OCI-LY1 (cell line): Measurements from ENCODE around the gene DPP3.

ENCODE experiments used
- H2AFZ ChIP-seq: fragments of 200-600 bp; sonication (generic), shearing (Covaris generic); 2 replicates; pipeline ENCODE4 v1.6.0; 2014; ENCODE audit warnings: antibody characterized with exemption, mild to moderate bottlenecking, low read length
- H3F3A ChIP-seq: fragments of 200-600 bp; sonication (generic), shearing (Covaris generic); 2 replicates; pipeline ENCODE4 v1.6.0; 2014; ENCODE audit warnings: mild to moderate bottlenecking, antibody characterized with exemption, low read length, moderate library complexity; ENCODE audit not compliant: insufficient read depth
- H3K27ac ChIP-seq: fragments of 200-600 bp; sonication (generic); 2 replicates; pipeline ENCODE4 v1.5.1; 2014; ENCODE audit warnings: low read length, mixed run types, mild to moderate bottlenecking, low read depth; ENCODE audit not compliant: poor library complexity, severe bottlenecking
- H3K27me3 ChIP-seq: fragments of 200-600 bp; sonication (generic); 2 replicates; pipeline ENCODE4 v1.6.0; 2014; ENCODE audit warnings: antibody characterized with exemption, mild to moderate bottlenecking, low read length, moderate library complexity; ENCODE audit not compliant: insufficient read depth
- H3K36me3 ChIP-seq: fragments of 200-600 bp; sonication (generic); 2 replicates; pipeline ENCODE4 v1.6.1; 2014; ENCODE audit warnings: mild to moderate bottlenecking, antibody characterized with exemption, low read length, moderate library complexity, mixed read lengths; ENCODE audit not compliant: insufficient read depth
- H3K4me1 ChIP-seq: fragments of 200-600 bp; sonication (generic); 2 replicates; pipeline ENCODE4 v1.5.1; 2014; ENCODE audit warnings: mild to moderate bottlenecking, low read length, moderate library complexity; ENCODE audit not compliant: insufficient read depth, severe bottlenecking
- H3K4me2 ChIP-seq: fragments of 200-600 bp; sonication (generic), shearing (Covaris generic); 2 replicates; pipeline ENCODE4 v1.6.1; 2014; ENCODE audit warnings: low read length
- H3K4me3 ChIP-seq: fragments of 200-600 bp; sonication (generic); 2 replicates; pipeline ENCODE4 v1.5.1; 2014; ENCODE audit warnings: low read length, low read depth, mild to moderate bottlenecking, mixed read lengths; ENCODE audit not compliant: poor library complexity, severe bottlenecking
- H3K79me2 ChIP-seq: fragments of 200-600 bp; shearing (Covaris generic); 2 replicates; pipeline ENCODE4 v1.6.1; 2016; ENCODE audit warnings: mixed run types, low read length, mixed read lengths; ENCODE audit not compliant: insufficient read depth
- H3K9ac ChIP-seq: fragments of 200-600 bp; sonication (generic), shearing (Covaris generic); 2 replicates; pipeline ENCODE4 v1.6.1; 2014; ENCODE audit warnings: mild to moderate bottlenecking, low read length, mixed read lengths
- H3K9me2 ChIP-seq: fragments of 200-600 bp; sonication (generic), shearing (Covaris generic); 2 replicates; pipeline ENCODE4 v1.6.1; 2014; ENCODE audit warnings: low read depth, mild to moderate bottlenecking, low read length, mixed read lengths
- H3K9me3 ChIP-seq: fragments of 200-600 bp; shearing (Covaris generic); 2 replicates; pipeline ENCODE4 v1.6.1; 2014; ENCODE audit warnings: low read length, mixed read lengths
- H4K20me1 ChIP-seq: fragments of 200-600 bp; sonication (generic), shearing (Covaris generic); 2 replicates; pipeline ENCODE4 v1.6.0; 2016; ENCODE audit warnings: mild to moderate bottlenecking, low read length; ENCODE audit not compliant: insufficient read depth
- CTCF ChIP-seq: fragments of 200-600 bp; sonication (generic), shearing (Covaris generic); IDR thresholded peaks from 2 replicates; pipeline ENCODE4 v1.5.1; 2017; ENCODE audit warnings: mild to moderate bottlenecking, antibody characterized with exemption, low read length, moderate library complexity, mixed read lengths
- EZH2 ChIP-seq: fragments of 200-600 bp; sonication (generic), shearing (Covaris generic); IDR thresholded peaks from 2 replicates; pipeline ENCODE4 v1.8.0; 2017; ENCODE audit warnings: borderline replicate concordance, mixed run types, mild to moderate bottlenecking, antibody characterized with exemption, low read length, moderate library complexity, mixed read lengths

DPP3 gene

GRCh38 chr11:66450560-66450959, 29.7 kb upstream of the DPP3 start:
- Histone ChIP-seq H2AFZ (no peak overlapping the region), H3K9ac (no peak overlapping the region), H3K4me1 (no peaks in the 10 kb centered on the region), H3K4me2 (no peak overlapping the region), H3K36me3 (no peaks in the 10 kb centered on the region), H3K27me3 (peaks cover 8% of the 10 kb centered on the region; the same call in 1 of the 2 replicates), H3K9me2 (no peaks in the 10 kb centered on the region), H3K79me2 (no peaks in the 10 kb centered on the region), H3F3A (no peaks in the 10 kb centered on the region), H3K4me3 (no peak overlapping the region), H4K20me1 (no peaks in the 10 kb centered on the region), H3K9me3 (no peaks in the 10 kb centered on the region), H3K27ac (no peak overlapping the region)
- TF ChIP-seq EZH2 (no peak), CTCF (no peak)

- H3K36me3 ChIP-seq: no peaks in the 10 kb centered on the region
- H3K9ac ChIP-seq: no peak overlapping the region
- no peaks in the 10 kb centered on the region for H3K9me2 ChIP-seq
- no peaks in the 10 kb centered on the region for H4K20me1 ChIP-seq
- H3K9me3 ChIP-seq: no peaks in the 10 kb centered on the region
- no peaks in the 10 kb centered on the region for H3F3A ChIP-seq
- TF ChIP-seq EZH2 (no peak), CTCF (no peak)
- H3K27me3 ChIP-seq: peaks cover 8% of the 10 kb centered on the region; the same call in 1 of the 2 replicates
- no peak overlapping the region for H3K27ac ChIP-seq
- H2AFZ ChIP-seq: no peak overlapping the region
- no peaks in the 10 kb centered on the region for H3K4me1 ChIP-seq
- no peak overlapping the region for H3K4me2 ChIP-seq
- no peaks in the 10 kb centered on the region for H3K79me2 ChIP-seq
- H3K4me3 ChIP-seq: no peak overlapping the region
Measured at GRCh38 chr11:66451663-66452062, 28.6 kb upstream of the DPP3 start.

DNA sequence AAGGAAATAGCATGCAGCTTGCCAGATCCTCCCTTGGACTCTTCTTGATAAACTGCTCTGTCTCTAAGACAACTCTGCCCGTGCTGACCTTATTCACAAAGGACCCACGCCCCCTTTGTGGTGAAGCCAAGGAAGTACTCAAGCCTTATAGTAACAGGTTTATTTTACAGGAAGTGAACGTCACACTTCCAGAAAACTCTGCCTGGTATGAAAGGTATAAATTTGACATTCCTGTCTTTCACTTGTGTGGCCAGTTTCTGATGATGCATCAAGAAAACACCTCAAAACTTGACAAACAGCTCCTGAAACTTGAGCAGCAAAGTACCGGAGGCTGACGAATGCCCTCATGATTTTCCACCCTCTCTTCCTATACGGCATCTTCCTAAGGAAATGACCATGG, 26.0 kb upstream of the DPP3 start:
- H3K9ac ChIP-seq: no peak overlapping the region
- H3K4me2 ChIP-seq: no peak overlapping the region
- H2AFZ ChIP-seq: no peak overlapping the region
- TF ChIP-seq EZH2 (no peak), CTCF (no peak)
- no peaks in the 10 kb centered on the region for H3K9me3 ChIP-seq
- no peak overlapping the region for H3K27ac ChIP-seq
- H4K20me1 ChIP-seq: no peaks in the 10 kb centered on the region
- H3F3A ChIP-seq: no peaks in the 10 kb centered on the region
- H3K27me3 ChIP-seq: peaks cover 8% of the 10 kb centered on the region; the same call in 1 of the 2 replicates
- H3K9me2 ChIP-seq: no peaks in the 10 kb centered on the region
- no peak overlapping the region for H3K4me3 ChIP-seq
- no peaks in the 10 kb centered on the region for H3K79me2 ChIP-seq
- no peaks in the 10 kb centered on the region for H3K36me3 ChIP-seq
- peaks cover 8% of the 10 kb centered on the region for H3K4me1 ChIP-seq
